Aorta (tissue), 5 donors: ENCODE results near the gene GMDS. TPM values are rescaled to one million over a fixed set of nuclear protein-coding genes. Genes with fewer than 3 reads are reported as not detected.

Experiments
- ATAC-seq: fragments of 200-7000 bp; cut with Tn5 transposase; one replicate; pipeline ENCODE4 v1.9.1; 2022; ENCODE audit warnings: moderate library complexity; ENCODE audit not compliant: low FRiP score
- DNase-seq, 2 donors: peaks; one replicate each; pipeline ENCODE4 v3.0.0-alpha.2; 2020
- H3K27ac ChIP-seq, 2 donors: one replicate each; pipeline ENCODE4 v1.5.1; 2013; ENCODE audit warnings: low read length in 2 of 2, mild to moderate bottlenecking in 2 of 2, moderate library complexity in 2 of 2, control low read depth in 1 of 2, inconsistent platforms in 1 of 2, low read depth in 1 of 2
- H3K27me3 ChIP-seq, 2 donors: one replicate each; pipeline ENCODE4 v1.6.1; 2013; ENCODE audit warnings: control low read depth in 1 of 2, low read length in 1 of 2, mild to moderate bottlenecking in 1 of 2, moderate library complexity in 1 of 2; ENCODE audit not compliant: insufficient read depth in 2 of 2, control insufficient read depth in 1 of 2
- H3K36me3 ChIP-seq, 2 donors: one replicate each; pipeline ENCODE4 v1.6.1; 2013; ENCODE audit warnings: control low read depth in 1 of 2, low read length in 1 of 2, mild to moderate bottlenecking in 1 of 2; ENCODE audit not compliant: insufficient read depth in 2 of 2, control insufficient read depth in 1 of 2
- H3K4me1 ChIP-seq, 2 donors: one replicate each; pipeline ENCODE4 v1.6.1; 2013; ENCODE audit warnings: low read length in 2 of 2, control low read depth in 1 of 2, mild to moderate bottlenecking in 1 of 2, moderate library complexity in 1 of 2; ENCODE audit not compliant: insufficient read depth in 2 of 2, control insufficient read depth in 1 of 2
- H3K4me3 ChIP-seq, 2 donors: one replicate each; pipeline ENCODE4 v1.5.1; 2013; ENCODE audit warnings: low read length in 2 of 2, control low read depth in 1 of 2, mild to moderate bottlenecking in 1 of 2
- H3K9me3 ChIP-seq: one replicate; pipeline ENCODE4 v1.6.1; 2013; ENCODE audit warnings: mild to moderate bottlenecking, low read length; ENCODE audit not compliant: control insufficient read depth
- WGBS, 2 donors: extraction: QIAGEN DNeasy Blood & Tissue Kit; methylation state at CpG; one replicate each; pipeline ENCODE4 v1.1.7; 2013; 5-methylcytosine and 5-hydroxymethylcytosine counted together
- intact Hi-C, 2 donors: fragments of 100-400 bp; cut with DNase I; formaldehyde crosslinking; loops; one replicate each; pipeline versions ENCODE4 v1.14.2 to v1.15.0; 2022
- polyA plus RNA-seq, 2 donors: library from polyadenylated mRNA; stranded (reverse); fragments of 200-250 nt; gene quantifications; one replicate each; pipeline ENCODE4 v1.2.3, GENCODE V29; 2013
- total RNA-seq, 2 donors: library from RNA; stranded (reverse); fragmentation: NEBNext Ultra II Directional; extraction: Animal tissue kit (Norgen Biotek cat#: 25700); gene quantifications; one replicate each; pipeline ENCODE4 v1.2.1, GENCODE V29; 2021
- donor health status: healthy with polysubstance abuse.
- donor health status: Bipolar disorder and iron deficiency.
- donor health status: DM: no; HTN: no; CAD: no.
- donor health status: DM: no; HTN: no; CAD: no.
- donor health status: DM: yes; HTN: yes; CAD: no.

GMDS gene
- total and polyA plus RNA-seq, 4 donors, result 66.1 to 138 (median 84.9) TPM

DNA sequence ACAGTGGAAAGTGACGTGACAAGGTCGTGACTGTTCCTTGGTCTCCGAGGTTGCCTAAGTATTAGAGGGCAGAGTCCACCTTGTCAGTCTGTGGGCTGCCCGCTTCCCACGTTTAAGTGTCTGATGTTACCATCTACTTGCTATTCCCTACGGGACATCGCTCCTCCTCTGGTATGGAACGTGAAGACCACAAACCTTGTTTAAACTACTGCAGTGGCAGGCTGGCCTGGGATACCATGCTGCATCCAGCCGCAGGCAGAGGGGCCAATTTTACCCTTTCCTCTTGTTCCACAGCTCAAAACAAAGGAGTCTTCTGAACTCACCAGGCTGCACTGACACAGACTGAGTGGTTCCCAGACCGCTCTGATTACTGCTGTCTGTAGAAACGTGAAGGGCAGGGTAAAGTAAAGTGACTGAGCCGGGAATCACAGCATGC, 359.8 kb downstream of the GMDS start:
- intact Hi-C loops, result no loop called here
- peak overlapping the region; percentile 88 to 99 for H3K27ac ChIP-seq
- 7 to 9% methylated on average over 12 of the region's 12 CpGs for WGBS, 2 donors
- ATAC-seq, result peak; percentile 54
- H3K27me3 ChIP-seq, result no peaks in the 10 kb centered on the region
- H3K9me3 ChIP-seq, result no peaks in the 10 kb centered on the region
- H3K4me1 ChIP-seq, result peaks cover 2% of the 10 kb centered on the region in 2 donors
- H3K4me3 ChIP-seq, result no peak overlapping the region
- no peaks in the 10 kb centered on the region for H3K36me3 ChIP-seq
- DNase-seq, result no peak

DNA sequence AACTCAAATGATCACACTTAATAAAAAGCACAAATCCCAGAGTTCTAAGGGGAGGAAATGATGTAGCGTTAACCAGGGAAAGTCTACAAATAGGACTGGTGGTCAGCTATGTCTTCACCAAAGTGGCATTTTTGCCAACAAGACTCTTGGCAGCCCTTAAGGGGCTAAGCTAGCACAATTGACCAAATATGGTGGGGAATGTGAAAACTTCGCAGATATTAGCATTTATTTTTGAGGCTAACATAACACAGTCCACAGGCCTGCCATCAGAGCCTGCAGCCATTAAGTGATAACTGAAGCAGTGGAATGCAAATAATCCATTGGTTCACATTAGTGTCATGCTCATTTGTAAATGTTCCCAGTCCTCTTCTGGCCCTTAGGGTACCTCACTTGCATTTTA, 361.1 kb downstream of the GMDS start:
- Histone ChIP-seq H3K4me3 (no peak overlapping the region), H3K4me1 (peaks cover 2 to 5% of the 10 kb centered on the region in 2 donors), H3K9me3 (no peaks in the 10 kb centered on the region), H3K36me3 (no peaks in the 10 kb centered on the region), H3K27ac (peak overlapping the region; percentile 83 to 88), H3K27me3 (no peaks in the 10 kb centered on the region)
- peak; percentile 77 for ATAC-seq
- no peak for DNase-seq
- WGBS, 2 donors, result 3 to 9% methylated on average over 2 of the region's 2 CpGs
- intact Hi-C loops, result no loop called here

DNA sequence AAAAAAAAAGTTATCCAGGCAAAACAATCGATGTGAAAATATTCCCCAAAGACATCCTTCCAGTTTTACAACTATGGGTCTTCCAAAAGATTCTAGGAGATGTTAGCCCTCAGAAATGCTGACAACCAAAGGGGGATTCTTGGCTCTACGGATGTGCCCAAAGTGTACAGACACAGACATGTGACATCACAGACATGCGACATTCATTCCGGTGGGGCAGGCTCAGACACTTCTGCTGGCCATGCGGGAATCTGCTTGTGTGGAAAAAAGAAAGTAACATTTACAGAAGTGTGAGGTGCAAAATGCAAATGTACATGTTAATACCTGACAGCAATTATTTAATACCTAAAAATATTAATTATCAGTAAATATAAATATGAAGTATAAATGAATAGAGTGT, 367.1 kb downstream of the GMDS start:
- ATAC-seq (no peak), DNase-seq (no peak)
- H3K4me1 ChIP-seq, result peaks cover 4% of the 10 kb centered on the region in 2 donors
- intact Hi-C loops, result no loop called here
- no peak overlapping the region for H3K27ac ChIP-seq
- H3K36me3 ChIP-seq, result no peaks in the 10 kb centered on the region
- no peaks in the 10 kb centered on the region for H3K9me3 ChIP-seq
- no peaks in the 10 kb centered on the region for H3K27me3 ChIP-seq
- 97 to 98% methylated on average over 5 of the region's 5 CpGs for WGBS, 2 donors
- no peak overlapping the region for H3K4me3 ChIP-seq

GRCh38 chr6:1873781-1874180, 371.6 kb downstream of the GMDS start:
- 58 to 59% methylated on average over 11 of the region's 11 CpGs for WGBS, 2 donors
- ATAC-seq (no peak), DNase-seq (no peak)
- Histone ChIP-seq H3K9me3 (no peaks in the 10 kb centered on the region), H3K36me3 (no peaks in the 10 kb centered on the region), H3K4me1 (peaks cover 5 to 7% of the 10 kb centered on the region in 2 donors), H3K4me3 (no peak overlapping the region), H3K27ac (peak overlapping the region in 1 of 2 donors; percentile 45), H3K27me3 (no peaks in the 10 kb centered on the region)
- intact Hi-C loops, result loop anchor here in 1 of 2 donors (5.0 kb wide), 1 partner anchor 256 kb away; no protein-coding TSS in a partner anchor

DNA sequence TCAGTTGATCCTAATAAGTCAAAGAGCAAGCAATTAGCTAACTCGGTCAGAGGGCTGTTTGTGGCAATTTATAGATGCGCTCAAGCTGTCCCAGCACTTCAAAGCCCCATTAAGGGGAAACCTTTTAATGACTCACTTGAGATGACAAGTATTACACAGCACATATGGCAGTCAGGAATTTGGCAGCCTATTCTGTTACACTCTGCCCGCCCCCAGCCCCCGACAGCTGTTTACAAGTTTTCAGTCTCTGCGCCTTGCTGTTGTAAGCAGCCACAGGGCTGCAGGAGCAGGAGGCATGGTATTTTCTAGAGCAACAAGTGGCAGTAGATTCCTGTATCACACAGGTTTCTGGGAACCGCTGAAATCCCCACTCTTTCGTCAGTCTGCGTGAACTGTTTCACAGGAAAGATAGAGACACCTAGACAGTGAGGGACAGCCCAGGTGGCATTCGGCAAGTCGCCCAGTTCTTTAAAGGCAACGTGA, 372.7 kb downstream of the GMDS start:
- DNase-seq, result no peak
- 29 to 39% methylated on average over 11 of the region's 11 CpGs for WGBS, 2 donors
- Histone ChIP-seq H3K27me3 (no peaks in the 10 kb centered on the region), H3K27ac (peak overlapping the region; percentile 71 to 85), H3K4me1 (peaks cover 5 to 7% of the 10 kb centered on the region in 2 donors), H3K36me3 (no peaks in the 10 kb centered on the region), H3K9me3 (no peaks in the 10 kb centered on the region), H3K4me3 (no peak overlapping the region)
- intact Hi-C loops, result loop anchor here in 1 of 2 donors (5.0 kb wide), 1 partner anchor 255 kb away; no protein-coding TSS in a partner anchor
- peak; percentile 20 for ATAC-seq

- DNase-seq (peak in 1 of 2 donors; percentile 61), ATAC-seq (peak; percentile 81)
- Histone ChIP-seq H3K4me3 (peak overlapping the region in 1 of 2 donors; percentile 32), H3K36me3 (no peaks in the 10 kb centered on the region), H3K27me3 (no peaks in the 10 kb centered on the region), H3K27ac (peak overlapping the region; percentile 68 to 96), H3K9me3 (no peaks in the 10 kb centered on the region), H3K4me1 (peaks cover 5 to 7% of the 10 kb centered on the region in 2 donors)
- intact Hi-C loops, result loop anchor here in 1 of 2 donors (5.0 kb wide), 1 partner anchor 255 kb away; no protein-coding TSS in a partner anchor
- 0 to 5% methylated on average over 8 of the region's 8 CpGs for WGBS, 2 donors
Observed at GRCh38 chr6:1871724-1872315, 373.6 kb downstream of the GMDS start.

DNA sequence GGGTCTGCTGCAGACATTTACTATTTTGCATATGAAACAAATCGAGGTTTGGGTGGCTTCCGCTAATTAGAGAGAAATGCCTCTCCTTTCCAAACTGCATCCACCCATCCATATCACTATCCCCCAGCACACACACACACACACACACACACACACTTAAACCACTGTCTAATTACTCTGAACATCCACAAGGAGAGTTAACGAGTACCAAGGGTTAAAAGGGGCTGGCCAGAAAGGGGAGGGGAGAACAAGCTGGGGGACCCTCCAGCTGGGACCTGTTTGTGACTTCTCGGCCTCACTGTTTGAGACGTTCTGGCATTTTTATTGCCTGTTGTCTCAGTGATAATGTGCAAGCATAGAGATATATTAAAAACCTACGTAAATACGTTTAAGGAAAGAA, 374.5 kb downstream of the GMDS start:
- intact Hi-C loops, result loop anchor here in 1 of 2 donors (5.0 kb wide), 1 partner anchor 254 kb away; no protein-coding TSS in a partner anchor
- Histone ChIP-seq H3K4me3 (no peak overlapping the region), H3K9me3 (no peaks in the 10 kb centered on the region), H3K36me3 (no peaks in the 10 kb centered on the region), H3K4me1 (peaks cover 5 to 7% of the 10 kb centered on the region in 2 donors), H3K27ac (peak overlapping the region; percentile 96), H3K27me3 (no peaks in the 10 kb centered on the region)
- ATAC-seq, result no peak
- no peak for DNase-seq
- whole genome bisulfite sequencing, 2 donors, result 54% methylated on average over 7 of the region's 7 CpGs

GRCh38 chr6:1870251-1870650, 375.2 kb downstream of the GMDS start:
- intact Hi-C loops, result loop anchor here in 1 of 2 donors (5.0 kb wide), 1 partner anchor 253 kb away; no protein-coding TSS in a partner anchor
- H3K4me3 ChIP-seq, result no peak overlapping the region
- H3K27ac ChIP-seq, result peak overlapping the region; percentile 10 to 85
- 74 to 76% methylated on average over 5 of the region's 5 CpGs for WGBS, 2 donors
- DNase-seq, result no peak
- H3K36me3 ChIP-seq, result no peaks in the 10 kb centered on the region
- no peak for ATAC-seq
- H3K9me3 ChIP-seq, result no peaks in the 10 kb centered on the region
- no peaks in the 10 kb centered on the region for H3K27me3 ChIP-seq
- peaks cover 5 to 7% of the 10 kb centered on the region in 2 donors for H3K4me1 ChIP-seq

DNA sequence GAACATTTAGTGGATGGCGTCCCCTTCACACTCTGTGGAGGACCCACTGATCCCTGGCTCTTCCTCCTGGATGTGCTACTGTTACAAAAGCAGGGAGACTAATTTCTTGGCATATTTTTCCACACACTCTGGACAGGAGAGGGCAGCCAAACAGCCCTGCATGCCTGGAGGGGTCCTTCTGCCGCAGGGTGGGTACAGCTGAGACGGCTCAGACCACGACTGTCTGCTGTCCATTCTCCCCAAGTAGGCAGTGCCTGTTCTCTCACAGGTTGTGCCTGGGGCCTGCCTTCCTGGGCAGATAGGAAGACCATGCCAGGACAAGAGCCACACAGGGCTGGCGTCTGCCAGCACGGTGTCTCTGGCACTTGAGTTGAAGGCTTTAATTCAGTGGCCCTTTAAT, 375.6 kb downstream of the GMDS start:
- DNase-seq (no peak), ATAC-seq (no peak)
- peak overlapping the region; percentile 10 to 85 for H3K27ac ChIP-seq
- intact Hi-C loops, result loop anchor here (5.0 to 10.0 kb wide), 2 partner anchors 165 to 252 kb away; no protein-coding TSS in a partner anchor
- no peaks in the 10 kb centered on the region for H3K9me3 ChIP-seq
- H3K4me1 ChIP-seq, result peaks cover 5 to 7% of the 10 kb centered on the region in 2 donors
- WGBS, 2 donors, result 54 to 57% methylated on average over 6 of the region's 6 CpGs
- H3K36me3 ChIP-seq, result no peaks in the 10 kb centered on the region
- H3K4me3 ChIP-seq, result no peak overlapping the region
- H3K27me3 ChIP-seq, result no peaks in the 10 kb centered on the region
